GM19238 (cell line): ENCODE data around the gene INPP5A.

Experiments used
- DNase-seq: peaks from one replicate; pipeline ENCODE4 v3.0.0; 2011; ENCODE audit warnings: low spot score; ENCODE audit not compliant: insufficient read length

The INPP5A gene

DNA sequence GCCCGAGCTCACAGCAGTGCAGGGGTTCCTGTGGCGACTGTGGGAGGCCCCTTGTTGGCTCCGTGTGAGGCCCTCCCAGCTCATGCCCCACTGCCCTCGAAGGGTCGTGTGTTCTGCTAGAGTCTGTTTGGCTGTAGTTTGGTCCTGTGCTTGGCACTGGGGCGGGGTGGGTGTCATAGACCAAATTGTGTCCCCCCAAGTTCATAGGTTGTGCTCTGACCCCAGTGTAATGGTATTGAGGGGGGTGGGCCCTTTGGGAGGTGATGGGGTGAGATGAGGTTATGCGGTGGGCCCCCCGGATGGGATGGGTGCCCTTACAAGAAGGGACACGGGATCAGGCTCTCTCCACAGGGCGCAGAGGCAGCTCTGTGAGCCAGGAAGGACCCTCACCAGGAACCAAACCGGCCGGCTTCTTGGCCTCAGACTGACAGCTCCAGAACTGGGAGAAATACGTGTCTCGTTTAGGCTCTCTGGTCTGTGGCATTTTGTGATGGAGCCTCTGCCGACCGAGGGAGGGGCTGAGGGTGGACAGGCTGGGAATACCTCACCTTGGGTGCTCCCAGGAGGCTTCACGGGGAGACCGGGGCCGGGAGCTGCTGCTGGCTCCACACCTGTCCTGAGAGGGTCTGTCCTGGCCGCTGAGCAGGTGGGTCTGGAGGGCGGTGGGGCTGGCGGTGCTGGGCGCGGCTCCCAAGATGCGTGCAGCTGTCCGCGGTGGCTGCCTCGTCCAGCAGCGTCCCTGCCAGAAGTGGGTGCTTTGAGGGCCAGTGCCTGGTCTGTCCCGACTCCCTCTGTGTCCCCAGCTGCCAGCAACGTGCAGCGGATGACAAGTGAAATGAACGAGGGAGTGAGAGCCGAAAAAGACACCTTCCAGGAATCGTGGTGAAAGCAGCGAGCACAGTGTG lies 89.4 kb downstream of the INPP5A start:
- DNase-seq: no peak

DNA sequence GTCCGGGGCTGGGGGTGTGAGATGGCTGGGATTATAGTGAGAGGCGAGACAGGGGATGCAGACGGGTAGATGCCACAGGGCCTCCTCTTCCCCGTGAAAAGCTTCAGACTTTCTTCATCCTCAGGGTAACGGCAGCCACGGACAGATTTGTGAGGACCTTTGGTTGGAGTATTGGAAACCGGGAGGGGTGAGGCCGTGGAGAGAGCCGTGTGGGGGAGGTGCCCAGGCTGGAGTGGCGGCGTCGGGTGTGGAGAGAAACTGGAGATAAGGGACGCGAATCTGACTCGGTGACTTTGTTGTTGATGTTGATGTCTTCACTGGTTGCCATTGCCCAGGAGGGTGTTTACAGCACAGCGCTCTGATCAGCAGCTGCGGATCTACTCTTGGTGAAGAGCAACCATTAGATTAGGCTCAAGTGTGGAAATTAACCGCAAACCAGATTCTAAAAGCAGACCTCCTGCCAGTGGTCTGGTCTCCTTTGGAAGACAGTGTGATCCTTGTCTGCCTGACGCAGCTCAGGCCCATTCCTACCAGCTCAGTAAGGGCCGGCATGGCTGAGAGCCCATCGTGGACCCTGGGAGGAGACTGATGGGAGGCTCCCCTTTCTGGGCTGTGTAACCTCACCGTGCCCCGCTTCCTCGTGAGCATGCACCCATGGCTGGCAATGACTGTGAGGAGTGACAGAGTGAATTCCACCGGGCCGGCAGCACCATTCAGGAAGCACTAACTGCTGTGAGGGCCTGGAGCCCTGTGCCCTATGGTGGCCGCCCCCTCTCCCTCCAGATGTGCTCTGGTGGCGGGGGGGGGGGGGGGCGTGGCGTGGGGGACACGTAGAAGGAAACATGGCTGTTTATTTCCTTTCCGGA lies 90.3 kb downstream of the INPP5A start:
- DNase-seq: peak; percentile 31

DNA sequence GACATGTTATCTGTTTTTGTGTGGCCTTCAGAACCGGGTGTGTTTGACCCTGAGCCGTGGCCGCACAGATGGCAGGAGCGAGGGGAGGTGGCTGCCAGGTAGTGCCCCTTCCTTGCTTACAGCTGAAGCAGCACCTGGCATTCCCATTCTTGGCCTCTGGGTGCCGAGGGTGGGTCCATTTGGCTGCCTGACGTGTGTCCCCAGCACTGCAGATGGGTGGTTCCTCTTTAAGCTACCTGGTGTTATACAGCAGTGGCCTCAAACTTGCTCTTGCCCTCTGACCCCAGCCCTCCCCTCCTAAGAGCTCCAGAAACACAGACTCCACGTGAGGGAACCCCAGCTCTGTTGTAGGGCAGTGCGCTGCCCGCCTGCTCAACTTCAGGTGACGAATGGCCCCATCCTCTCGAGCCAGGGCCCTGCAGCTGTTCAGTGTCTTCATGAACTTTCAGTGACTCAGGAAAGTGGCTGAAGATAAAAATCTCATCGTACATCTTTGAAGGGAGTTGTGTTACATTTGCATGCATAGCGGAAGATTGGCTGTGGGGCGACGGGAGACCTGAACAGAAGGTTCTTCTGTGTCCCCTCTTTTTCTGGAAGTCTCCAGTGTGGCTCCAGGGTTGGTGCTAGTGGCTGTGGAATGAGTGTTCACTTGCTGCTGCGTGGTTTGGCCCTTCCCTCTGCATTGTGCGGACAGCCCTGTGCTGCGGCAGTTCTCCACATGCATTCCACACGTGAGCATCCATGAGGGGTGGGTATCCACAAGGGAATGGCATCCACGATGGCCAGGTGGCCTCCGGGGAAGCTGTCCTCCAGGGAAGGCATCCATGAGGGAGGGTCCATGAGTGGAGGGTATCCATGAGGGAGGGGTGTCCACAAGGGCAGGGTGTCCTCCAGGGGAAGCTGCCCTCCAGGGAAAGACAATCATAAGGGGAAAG lies 91.6 kb downstream of the INPP5A start:
- no peak for DNase-seq

DNA sequence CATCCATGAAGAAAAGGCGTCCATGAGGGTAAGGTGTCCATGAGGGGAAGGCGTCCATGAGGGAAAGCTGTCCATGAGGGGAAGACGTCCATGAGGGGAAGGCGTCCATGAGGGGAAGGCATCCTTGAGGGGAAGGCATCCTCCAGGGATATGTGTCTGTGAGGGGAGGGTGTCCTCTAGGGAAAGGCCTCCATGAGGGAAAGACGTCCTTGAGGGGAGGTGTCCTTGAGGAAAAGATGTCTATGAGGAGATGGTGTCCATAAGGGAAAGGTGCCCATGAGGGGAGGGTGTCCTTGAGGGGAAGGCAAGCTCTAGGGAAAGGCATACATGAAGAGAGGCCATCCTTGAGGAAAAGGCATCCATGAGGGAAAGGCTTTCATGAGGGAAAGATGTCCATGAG lies 92.6 kb downstream of the INPP5A start:
- DNase-seq: no peak

DNA sequence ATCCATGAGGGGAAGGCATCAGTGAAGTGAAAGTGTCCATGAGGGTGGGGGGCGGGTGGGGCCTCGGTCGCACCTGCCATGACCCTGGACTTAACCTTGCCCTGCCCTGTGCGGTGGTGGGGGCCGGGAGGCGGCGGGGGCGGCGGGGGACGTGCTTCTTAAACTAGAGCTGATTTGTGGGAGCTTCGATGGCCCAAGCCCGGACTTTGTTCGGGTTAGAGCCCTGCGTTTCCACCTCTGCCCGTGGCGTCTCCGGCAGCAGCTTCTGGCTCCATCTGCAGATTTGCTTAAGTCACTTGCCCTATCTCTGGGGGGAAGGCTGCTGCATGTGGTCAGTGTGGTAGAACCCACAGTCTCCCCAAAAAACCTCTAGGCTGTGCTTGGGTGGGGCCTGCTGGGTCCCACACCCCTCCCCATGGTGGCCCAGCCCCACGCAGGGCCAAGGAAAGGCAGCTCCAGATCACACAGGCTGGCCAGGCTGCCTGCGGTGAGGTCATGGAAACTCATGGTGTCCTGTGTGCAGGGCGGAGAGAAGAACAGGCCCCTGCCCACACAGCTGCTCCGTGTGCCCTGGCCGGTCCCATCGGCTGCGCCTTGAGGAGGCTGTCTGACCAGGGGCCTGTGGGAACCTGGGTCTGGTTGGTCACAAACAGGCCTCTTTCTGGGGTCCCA lies 93.2 kb downstream of the INPP5A start:
- DNase-seq: no peak

DNA sequence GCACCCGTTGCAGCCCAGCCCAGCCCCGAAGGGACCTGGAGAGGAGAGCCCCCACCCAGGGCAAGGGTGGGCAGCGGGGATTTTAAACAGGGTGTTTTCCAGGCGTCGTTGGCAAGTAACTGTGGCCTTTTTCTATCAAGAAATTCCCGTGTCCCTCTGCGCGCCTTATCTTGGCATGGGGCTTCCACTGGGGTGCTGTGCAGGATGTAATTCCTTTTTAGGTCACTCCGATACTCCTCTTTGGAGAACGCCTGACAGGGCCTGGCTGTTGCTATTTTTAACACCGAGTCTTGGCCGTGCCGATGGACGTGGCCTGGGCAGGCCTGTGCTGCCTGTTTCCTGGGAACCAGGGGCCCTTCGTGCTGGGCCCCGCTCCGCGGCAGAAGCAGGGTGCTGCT lies 93.8 kb downstream of the INPP5A start:
- DNase-seq: no peak

DNA sequence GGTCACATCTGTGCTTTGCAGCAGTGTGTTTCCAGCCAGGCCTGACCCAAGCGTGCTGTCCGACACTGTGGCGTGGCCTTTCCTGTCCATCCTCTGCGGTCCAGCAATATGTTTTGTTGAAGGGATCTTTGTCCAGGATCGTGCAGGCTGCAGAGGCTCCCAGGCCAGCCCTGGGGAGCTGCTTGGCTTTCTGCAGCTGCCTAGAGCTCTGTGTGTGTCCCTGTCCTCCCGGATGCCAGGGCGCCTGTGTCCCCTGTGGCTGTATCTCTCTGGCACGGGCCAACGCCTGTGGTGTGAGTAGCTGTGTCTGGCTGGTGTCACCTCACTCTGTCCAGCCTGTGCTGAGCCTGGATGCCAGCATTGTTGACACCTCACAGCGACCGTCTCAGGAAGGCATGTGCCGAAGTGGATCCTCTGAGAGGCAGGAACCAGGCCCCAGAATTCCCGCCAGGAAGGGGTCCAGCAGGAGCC lies 94.5 kb downstream of the INPP5A start:
- DNase-seq: no peak

DNA sequence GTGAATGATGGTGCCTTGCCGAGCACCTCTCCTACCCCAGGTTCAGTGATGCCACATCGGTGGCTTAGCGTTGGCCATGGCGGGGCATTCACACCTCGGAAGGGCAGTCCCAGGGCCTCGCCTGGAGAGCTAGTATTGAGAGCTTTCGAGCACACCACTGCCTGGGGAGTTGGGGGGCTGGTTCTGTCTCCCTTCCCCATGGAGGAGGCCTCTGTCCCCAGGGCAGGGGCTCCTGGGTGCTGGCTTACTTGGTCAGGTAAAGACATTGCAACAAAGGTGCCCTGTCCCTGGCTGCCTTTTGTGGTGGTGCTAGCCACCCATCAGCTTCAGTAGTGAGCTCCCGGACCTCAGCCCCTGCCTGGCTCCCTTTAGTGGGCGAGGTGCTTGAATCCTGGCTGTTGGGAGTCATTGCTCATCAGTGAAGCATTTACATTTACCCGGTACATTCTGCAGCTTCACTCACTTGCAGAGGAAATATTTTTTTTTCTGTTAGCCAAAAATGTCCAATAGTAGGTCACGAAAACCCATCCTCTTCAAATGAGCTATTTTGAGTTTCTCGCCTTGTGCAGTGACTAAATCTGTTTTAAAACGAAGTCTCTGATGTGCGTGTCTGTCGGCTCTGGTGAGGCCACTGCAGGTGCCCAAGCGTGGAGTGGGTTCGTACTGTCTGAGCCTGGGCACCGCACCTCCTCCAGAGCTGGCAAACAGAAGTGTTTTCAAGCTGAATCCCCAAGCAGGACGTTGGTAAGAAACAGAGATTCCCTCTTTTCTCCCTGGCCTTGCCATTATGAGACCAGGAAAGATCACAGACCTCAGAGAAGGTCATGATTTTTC lies 95.5 kb downstream of the INPP5A start:
- DNase-seq: no peak

DNA sequence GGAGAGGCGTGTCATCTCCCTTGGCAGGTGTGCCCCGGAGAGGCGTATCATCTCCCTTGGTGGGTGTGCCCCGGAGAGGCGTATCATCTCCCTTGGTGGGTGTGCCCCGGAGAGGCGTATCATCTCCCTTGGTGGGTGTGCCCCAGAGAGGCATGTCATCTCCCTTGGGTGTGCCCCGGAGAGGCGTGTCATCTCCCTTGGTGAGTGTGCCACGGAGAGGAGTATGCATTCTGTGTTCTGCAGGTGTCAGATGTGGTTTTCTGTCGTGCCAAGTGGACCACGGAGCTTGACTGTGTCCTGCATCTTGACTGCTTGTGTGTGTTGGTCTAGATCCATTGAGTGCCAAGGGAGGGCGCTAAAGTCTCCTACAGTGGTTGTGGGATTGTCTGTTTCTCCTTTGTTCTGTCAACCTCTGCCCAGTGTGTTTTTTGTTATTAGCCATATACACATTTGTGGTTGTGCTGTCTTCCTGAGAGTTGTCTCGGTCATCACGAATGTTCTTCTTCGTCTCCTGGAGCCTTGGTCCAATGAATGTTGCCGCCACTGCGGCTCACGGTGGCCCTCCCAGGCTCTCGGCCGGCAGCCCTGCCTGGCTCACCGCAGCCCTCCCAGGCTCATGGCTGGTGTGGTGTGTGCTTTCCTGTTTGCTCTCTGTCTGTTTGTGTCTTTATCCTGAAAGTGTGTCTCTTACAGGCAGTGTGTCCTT lies 96.8 kb downstream of the INPP5A start:
- no peak for DNase-seq

DNA sequence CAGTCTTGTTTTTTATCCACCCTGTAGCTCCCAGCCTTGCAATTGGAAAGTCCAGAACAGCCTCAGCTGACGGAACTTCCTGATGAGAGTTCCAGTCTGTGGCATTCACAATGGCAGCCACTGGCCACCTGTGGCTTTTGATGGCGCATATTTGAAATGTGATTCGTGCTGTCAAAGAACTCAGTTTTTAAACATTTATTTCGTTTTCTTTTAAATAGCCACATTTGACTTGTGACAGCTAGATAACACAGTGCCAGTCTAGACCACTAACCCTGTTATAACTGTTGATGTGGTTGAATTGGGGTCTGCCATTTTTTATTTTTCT lies 97.3 kb downstream of the INPP5A start:
- no peak for DNase-seq

DNA sequence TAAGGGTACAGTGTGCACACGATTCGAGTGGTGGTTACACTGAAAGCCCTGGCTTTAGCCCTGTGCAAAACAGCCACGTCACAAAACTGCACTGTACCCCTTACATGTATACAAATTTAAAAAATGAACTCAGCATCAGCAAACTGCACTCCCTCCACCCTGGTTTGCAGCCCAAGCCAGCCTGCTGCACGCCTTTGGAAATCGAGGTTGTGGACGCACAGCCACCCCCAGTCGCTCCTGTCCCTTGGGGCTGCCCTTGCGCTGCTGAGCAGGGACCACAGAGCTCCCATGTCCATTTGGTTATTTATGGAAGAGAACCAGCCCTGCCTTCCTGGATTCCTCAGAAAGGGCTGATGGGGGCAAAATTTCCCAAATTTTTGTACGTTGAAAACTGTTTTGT lies 98.8 kb downstream of the INPP5A start:
- DNase-seq: no peak

DNA sequence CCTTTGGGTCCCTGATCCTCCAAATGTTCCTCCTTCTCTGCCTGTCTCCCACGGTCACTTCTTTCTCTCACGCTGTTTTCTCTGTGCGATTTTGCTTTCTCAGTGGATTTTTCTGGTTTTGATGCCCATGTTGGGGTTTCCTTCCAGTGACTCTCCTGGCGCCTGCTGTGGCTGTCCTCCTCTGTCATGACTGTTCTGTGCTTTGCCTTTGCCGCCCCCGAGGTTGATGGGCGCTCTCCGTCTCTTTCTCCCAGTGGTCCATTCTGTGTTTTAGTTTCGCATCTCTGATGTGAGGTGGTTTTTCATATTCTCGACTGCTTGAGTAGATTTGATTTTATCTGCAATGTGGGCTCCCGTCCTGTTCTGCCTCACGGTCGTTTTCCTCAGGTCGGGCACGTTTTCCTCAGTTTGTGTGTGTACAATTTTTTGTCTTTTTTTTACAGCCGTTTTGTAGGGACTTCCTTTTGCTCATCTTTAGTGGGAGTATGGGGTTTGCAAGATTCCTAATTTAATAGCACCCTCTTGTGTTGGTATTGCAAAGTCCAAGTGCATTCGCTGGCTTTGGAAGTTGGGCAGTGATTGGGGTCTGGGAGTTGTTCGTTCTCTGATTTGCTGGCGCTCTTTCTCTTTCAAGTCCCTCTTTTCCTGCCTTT lies 100.0 kb downstream of the INPP5A start:
- DNase-seq: peak; percentile 74

DNA sequence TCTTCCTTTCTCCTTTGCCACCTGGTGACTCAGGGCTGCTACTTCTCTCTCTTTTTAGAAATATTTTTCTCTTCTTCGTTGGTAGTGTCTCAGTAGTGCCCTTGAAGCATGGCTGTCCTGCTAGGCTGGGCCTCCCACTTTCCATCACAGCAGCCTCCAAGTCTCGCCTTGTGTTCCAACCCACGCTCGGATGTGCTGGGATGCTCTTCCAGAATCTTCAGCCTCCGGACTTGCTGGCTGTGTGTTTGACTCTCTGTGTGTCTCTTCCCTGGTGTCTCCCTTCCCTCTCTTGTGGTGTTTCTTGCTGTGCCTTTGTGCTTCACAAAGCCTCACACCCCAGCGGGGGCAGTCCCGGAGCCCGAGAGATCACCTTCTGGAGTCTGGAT lies 100.5 kb downstream of the INPP5A start:
- no peak for DNase-seq

DNA sequence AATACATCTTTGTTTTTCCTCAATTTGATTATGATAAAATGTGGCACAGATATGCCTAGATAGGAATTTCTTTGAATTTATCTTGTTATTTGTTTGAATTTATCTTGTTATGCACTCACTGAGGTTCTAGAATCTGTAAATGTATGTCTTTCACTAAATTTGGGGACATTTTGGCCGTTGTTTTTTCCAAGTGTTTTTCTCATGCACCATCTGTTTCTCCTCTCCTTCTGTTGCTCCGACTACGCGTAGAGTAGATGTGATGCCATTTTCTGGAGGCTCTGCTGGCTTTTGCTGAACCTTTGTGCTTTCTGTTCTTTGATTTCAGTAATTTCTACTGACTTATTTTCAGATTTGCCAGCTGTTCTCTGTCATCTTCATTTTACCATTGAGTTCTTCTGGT lies 101.9 kb downstream of the INPP5A start:
- no peak for DNase-seq

DNA sequence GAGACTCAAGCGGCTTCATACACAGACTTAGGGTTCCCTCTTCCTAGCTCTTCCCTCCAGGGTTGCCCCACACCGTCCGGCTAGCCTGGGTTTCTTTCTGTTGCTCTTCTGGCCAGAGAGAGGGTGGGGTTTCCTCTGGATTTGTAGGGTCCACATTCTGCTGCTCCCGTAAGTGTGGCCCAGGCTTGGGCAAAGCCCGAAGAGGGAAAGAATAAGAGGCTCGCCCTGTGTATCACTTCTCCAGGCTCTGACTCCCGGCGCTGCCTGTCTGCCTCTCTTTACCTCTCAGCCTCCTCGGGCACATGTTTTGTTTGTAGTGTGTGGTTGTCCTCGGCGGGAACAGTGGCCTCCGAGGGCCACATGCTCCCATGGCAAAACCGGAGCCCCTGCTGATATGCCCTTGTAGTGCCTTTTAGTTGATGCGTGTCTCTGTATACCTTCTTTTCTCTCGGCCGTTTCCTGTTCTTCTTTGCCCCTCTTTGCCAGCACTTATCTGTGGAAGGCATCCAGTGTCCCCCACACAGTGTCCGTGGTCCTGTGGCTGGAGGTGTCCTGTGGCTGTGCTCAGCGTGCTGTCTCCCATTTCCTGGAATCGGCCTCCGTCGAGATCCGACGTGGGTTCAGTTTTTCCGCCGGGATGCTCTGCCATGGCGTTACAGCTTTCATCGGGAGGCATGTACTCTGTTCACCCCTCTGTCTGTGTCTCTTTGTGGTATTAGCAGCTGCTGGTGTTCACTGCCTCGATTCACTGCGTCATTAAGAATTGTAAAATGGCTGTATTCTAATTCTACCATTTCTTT lies 102.9 kb downstream of the INPP5A start:
- no peak for DNase-seq

DNA sequence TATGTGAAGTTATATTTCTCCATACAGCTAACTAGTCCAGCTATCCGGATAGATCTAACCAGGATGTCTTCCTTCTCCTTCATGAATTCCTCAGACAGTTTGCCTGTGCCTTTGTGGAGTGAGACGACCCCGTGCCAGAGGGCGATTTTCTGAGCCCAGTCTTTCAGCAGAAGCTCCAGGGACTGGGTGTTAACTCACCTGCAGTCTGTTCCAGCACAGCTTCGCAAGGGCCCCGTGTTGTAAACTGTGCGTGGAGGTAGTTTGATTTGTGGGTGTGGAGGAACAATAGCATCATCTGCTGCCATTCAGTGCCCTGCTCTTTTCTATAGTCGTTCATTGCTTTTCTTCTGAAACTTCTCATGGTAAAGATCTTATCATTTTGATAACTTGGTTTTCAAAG lies 103.8 kb downstream of the INPP5A start:
- no peak for DNase-seq

DNA sequence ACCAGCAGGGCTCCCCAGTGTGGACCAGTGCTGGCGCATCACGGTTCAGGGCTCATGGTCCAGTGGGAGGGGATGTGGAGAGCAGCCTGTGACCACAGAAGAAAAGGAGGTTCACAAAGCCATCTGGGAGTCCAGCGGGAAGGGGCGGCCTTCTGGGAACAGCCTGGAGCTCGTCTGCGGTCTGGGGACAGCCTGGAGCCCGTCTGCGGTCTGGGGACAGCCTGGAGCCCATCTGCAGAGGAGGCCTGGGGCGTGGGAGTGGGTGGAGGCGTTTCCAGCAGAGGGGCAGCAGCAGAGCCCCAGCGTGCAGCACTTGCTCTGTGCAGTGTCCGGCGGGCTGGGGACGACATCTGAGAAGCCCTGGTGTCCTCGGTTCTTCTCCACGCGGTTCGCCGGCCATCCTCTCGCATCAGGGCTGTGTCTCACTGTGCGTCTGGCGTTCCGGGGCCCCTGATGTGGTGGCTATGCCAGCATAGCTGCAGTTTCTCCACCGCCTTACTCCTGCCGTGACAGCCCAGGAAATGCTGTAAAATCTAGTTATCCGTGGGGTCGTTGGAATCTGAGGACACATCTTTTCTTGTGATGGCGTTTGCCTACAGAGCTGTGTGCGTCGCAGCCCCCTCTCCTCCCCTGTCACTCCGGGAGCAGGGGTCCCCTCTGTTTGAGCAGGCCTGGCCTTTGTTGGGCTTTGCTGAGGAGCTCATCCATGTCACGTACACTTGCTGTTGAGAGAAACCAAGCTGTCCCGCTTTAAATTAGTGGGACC lies 104.6 kb downstream of the INPP5A start:
- DNase-seq: no peak

DNA sequence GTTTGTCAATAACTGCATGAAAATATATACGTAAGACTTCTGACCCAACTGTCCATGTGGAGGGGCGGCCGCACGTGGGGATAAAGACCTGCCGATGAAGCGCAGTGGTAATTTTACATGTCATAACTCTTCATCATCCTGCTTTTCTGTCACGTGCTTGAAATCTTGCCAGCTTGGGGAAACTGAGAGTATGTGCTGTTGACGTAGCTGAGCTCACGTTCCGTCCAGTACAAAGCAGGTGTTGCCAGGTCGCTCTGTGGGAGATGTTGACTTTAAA lies 105.1 kb downstream of the INPP5A start:
- no peak for DNase-seq
